GM18520 (cell line): ENCODE results near the gene IFITM5.

ENCODE experiments used
- ATAC-seq: cut with Tn5 transposase; IDR thresholded peaks from one replicate; pipeline ENCODE4 v1.9.1; 2021; ENCODE audit not compliant: unreplicated experiment

IFITM5 gene

DNA sequence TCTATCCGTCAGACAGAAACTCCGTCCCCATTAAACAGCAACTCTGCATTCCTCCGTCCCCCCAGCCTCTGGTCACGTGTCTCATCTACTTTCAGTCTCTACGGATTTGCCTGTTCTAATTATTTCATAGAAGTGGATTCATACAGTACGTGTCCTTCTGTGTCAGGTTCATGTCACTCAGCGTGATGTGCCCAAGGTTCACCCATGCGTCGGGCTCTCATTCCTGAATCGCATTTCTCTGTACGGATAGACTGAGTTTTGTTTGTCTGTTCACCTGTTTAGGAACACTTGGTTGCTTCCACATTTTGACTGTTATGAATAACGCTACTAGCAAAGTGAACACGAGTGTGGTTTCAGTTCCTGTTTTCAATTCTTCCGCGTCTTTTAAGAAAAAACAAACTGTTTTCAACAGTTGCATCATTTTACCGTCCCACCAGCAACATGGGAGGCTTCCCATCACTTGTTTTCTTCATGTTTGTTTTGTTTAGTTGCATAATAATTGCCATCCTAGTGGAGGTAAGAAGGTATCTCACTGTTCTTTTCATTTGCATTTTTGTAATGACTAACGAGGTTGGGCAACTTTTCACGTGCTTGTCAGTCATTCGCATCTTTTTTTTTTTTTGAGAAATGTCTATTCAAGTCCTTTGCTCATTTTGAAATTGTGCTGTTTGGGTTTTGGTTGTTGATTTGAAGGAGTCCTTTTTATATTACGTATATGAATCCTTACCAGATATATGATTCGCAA, 30.0 kb downstream of the IFITM5 start:
- ATAC-seq: peak; percentile 69

DNA sequence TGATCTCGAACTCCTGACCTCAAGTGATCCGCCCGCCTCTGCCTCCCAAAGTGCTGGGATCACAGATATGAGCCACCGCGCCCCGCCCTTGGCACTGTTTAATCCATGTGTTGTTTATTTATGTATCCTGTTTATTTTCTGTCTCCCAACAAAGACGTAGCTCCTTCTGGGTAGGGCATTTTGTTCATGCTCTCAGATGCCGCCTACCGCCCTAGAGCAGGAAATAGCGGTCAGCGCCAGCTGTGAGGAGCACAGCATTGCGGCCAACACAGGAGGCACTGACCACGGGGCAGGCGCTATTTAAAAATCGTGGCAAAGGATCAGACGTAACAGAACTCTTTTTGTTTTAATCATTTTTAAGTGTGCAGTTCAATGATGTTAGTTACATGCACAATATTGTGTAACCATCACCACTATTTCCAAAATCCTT, 30.6 kb downstream of the IFITM5 start:
- peak; percentile 26 for ATAC-seq

DNA sequence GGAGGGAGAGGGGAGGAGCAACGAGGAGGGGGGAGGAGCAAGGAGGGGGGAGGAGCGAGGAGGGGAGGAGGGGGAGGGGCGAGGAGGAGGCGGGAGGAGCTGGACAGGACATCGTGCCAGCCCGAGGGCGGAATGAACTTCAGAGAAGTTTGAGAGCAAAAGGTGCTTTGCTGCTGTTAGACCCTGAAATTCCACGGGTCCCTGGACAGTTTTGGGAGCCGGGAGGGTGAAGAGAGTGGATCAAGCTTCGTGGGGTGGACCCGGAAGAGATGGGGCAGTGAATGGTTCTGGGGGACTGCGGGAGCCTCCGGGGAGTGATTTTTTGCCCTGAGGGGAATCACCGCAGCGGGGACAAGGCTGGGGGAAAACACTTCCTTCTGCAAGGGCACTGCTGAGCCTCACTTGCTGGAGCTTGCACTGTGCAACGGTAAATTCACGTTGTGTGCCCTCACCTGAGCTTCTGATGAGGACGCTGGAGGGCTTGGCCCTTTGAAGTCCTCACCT, 31.8 kb downstream of the IFITM5 start:
- ATAC-seq: no peak

DNA sequence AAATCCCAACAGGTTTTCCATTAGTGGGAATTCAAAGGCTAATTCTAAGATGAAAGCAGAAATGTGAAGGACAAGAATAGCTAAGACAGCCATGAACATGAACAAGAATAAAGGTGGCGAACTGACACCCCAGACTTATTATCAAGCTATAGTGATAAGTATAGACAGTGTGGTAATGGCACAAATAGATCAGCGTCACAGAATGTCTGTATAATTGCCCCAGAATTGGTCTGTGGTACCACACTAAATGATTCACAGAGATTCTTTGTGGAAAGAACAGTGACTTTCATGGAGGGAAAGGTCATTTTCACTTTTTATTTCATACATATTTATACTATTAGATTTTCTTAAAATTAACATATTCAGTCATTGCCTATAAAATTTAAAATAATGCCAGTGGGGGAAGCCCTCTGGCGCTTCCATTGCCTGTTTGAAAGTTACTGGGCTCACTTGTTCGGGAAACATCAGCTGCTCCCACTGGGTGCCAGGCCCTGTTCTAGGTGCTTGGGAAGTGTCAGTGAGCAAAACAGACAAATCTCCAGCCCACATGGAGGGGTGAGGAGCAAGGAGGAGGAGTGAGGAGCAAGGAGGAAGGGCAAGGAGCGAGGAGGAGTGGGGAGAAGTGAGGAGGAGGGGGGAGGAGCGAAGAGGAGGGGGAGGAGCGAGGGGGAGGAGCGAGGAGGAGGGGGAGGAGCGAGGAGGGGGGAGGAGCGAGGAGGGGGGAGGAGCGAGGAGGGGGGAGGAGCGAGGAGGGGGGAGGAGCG, 32.5 kb downstream of the IFITM5 start:
- ATAC-seq: no peak

DNA sequence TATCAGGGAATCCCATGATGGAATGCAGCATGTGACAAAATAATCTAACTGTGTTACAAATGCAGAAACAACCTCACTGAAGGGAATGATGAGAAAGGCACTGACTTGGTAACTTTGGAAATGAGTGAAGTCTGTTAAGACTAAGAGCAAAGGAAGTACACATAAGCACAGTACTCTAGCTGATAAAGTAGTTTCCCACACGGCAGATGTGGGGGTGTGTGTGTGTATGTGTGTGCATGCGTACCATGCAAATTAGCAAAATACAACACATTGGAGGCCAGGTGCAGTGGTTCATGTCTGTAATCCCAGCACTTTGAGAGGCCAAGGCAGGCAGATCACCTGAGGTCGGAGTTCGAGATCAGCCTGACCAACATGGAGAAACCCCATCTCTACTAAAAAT, 37.7 kb downstream of the IFITM5 start:
- ATAC-seq: no peak

DNA sequence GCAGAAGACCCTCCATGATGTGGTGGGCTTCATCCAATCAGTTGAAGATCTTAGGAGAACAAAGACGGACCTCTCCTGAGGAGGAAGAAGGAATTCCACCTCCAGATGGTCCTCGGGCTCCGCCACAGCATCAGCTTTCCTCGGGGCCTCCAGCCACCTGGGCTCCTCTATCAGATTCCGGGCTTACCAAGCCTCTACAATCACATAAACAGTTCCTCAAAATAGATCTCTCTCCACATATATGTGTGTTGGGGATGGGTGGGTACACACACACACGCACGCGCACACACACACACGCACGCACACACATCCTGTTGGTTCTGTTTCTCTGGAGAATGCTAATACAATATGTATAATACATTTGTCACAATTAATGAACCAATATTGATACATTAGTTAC, 39.9 kb downstream of the IFITM5 start:
- no peak for ATAC-seq

DNA sequence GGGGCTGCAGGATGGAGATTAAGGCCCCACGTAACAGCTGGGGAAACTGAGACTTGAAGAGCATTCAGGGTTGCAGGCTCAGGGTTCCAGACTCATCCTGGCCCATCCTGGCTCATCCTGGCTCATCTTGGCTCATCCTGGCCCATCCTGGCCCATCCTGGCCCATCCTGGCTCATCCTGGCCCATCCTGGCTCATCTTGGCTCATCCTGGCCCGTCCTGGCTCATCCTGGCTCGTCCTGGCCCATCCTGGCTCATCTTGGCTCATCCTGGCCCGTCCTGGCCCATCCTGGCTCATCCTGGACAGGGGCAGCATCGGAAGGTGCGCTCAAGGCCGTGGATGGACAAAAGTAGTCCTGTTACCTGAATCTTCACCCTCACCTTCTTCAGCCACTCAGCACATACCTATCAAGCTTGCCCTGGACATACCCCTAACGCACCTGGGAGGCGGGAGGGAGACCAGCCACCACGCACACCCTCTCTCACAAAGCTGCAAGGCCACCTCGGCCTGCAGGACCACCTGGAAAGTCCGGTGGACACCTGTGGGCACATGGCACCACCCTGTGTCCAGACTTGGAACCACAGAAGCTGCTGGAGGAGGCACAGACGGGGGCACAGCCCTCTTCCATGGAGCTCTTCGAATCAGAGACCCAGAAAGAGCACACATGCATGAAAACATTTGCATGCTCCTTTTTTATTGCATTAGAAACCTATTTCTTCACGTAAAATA, 41.4 kb downstream of the IFITM5 start:
- ATAC-seq: no peak

DNA sequence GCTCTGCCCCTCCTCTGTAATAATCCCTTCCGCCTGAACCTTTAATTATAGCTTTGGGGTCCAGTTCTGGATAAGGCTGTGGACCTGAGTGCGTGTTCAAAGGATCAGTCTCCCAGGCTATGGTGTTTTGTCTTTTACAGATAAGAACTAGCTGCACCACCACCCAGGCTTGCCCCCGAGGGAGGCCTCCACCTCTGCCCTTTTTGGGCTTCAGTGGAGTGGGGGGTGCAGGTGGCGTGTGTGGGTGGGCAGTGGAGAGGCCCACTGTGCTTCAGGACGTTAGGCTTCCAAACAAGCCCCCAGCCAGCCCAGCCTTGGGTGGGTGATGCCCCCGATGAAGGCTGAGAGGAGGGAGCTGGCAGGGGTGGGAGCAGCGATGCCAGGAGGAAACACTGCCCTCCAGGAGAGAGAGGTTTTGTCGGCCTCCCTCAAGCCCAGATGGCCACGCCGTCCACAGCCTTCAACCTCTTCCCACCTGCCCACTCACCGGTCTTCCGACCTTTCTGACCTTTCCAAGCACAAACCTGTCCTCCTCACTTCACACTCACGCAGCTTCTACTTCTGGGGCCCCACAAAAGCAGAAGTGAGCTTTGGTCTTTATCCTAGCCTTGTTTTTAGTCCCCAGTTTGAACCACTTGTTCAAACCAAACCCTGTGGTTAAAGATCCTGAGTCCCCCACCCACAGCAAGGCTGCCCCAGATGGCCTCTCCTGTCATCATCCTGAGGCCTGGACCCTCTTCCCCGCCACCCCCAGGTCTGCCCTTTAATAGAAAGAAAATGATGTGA, 42.2 kb downstream of the IFITM5 start:
- no peak for ATAC-seq

DNA sequence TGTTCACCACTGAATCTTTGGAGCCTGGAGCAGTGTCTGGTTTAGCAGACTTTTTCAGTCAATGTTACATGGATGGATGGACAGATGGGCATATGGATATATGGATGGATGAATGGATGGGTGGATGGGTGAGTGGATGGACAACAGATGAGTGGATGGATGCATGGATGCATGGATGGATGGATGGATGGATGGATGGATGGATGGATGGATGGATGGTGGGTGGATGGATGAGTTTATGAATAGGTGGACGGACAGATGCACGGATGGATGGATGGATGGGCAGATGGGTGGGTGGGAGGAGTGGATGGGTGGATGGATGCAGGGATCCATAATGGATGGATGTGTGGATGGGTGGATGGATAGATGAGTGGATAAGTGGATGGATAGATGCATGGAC, 43.5 kb downstream of the IFITM5 start:
- no peak for ATAC-seq

DNA sequence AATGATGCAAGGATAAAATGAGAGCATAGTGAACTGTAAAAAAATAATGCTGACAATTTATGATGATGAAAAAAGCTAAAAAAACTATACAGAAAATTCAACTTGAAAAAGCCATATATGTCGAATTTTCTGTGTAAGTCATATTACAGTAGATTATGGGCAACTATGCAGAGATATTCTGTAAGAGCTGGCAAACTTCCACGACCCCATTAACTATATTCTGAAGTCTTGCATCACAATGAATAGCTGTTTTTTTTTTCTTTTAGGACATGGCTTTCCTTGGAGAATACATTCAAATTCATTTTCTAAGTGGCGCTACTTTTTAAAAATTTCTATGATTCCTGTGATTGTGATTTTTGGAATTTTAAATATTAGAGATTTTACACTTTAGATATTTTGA, 44.1 kb downstream of the IFITM5 start:
- ATAC-seq: no peak

DNA sequence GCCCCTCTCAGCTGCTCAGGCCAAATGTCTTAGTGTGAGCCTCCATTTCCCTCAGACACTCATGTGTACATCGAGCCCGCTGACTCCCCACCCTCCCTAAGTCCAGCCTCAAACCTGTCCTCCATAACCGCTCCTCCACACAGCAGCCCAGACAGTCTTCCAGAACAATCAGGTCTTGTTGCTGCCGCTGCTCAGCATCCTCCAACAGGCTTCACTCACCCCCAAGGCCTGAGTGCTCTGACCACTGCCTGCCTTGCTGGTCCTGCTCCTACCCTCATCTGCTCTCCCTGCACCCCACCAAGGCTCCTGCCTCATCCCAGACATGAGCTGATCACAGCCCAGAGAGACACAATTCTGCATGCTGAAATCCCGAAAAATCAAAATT, 45.4 kb downstream of the IFITM5 start:
- ATAC-seq: no peak

DNA sequence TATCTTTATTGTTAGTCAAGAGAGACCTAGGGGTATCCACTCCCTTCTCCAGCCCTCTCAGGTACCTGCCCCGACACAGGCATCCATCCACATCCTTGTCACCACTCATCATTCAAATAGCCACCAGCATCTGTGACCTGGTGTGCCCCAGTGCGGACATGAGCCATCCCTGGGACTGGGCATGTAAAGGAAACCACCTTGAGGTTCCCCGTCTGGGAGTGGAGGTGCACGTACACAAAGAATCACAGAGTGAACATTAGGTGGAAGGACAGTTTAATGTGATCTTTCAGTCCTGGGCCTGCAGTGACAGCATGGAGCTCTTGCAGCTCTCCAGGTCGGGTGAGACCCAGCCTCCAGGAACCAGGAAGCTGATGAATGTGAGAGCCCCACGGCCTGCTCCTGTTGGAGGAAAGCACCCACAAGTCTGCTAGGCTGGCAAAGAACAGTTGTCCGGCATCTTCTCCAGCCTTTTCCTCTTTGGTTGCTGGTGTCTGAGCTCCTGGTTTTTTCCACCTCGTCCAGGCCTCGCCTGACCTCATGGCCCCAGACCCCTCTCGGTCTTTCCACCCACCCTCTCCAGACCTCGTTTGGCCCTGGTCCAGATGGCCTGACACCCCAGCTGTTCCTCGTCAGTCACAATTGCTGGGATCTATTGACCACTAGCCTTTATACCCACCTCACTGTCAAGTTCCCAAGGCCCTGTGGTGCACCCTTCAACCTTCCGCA, 46.0 kb downstream of the IFITM5 start:
- no peak for ATAC-seq

DNA sequence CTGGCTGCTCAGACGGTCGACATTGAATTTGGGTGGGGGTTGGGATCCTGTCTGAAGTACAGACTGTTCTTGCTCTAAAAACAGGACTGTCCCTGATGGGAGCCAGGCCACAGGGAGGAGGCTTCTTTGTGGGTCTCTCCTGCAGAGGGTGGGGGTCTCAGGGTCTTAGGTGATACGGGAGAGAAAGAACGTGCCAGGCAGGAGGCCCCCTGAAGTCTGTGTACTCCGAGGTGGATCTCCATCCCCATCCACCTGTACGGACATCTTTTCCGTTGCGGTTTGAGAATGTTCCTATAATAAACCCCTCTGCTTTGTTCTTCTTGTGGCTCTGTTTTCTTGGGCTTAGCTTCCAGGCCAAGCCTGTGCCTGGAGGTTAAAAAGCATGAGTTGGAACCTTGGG, 46.7 kb downstream of the IFITM5 start:
- no peak for ATAC-seq

DNA sequence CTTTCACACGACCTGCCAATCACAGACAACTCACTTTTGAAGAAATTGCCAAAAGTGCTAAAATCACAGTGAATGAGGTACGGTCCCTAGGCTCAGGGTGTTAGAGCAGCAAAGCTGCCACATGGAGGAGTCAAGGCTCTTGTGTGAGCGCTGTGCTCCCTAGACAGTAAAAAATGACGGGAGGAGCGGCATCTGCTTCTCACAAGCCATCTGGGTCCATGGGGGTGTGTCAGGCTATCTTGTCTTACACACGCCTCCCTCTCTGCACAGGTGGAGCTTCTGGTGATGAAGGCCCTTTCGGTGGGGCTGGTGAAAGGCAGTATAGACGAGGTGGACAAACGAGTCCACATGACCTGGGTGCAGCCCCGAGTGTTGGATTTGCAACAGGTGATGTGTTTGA, 47.8 kb downstream of the IFITM5 start:
- no peak for ATAC-seq

DNA sequence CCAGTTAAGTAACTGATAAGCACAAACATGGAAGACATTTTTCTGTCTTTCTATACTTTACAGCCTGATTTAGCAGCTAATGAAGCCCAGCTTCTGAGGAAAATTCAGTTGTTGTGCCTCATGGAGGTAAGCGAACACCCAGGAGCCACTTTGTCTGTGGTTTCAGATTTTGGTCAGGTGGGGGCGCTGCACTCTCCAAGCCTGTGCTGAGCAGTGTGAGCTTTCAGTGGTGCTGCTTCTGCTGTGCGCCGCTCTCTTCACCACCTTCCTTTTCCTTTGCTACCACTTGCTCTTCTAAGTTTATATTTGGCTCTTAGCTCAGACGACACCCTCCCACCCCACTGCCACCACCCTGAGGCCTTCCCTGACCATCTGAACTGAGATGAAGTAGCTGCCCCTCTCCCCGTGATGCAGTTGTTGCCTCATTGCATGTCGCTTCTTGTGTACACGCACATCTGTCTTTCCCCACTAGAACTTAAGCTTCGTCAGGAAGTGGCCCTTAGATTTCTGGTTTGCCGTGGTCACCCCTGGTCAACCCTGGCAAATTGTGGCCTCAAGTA, 48.5 kb downstream of the IFITM5 start:
- no peak for ATAC-seq

DNA sequence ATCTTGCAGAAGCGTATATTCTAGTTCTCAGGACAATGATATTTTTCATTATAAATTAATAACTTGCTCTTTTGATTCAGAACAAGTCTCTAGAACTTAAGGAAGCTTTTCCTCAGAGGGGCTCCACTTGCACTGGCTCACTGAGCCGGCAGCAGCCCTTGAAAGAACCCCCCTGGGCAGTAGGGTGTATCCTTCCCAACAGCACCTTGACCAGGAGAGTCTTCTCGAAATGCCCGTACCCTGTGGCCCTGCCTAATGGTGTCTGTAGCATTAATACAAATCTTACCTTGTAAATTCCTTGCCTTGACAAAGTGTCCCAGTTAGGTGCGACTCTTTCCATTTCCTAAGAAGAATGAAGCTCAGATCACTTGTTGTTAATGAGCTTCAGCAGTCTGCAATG, 49.1 kb downstream of the IFITM5 start:
- ATAC-seq: no peak

DNA sequence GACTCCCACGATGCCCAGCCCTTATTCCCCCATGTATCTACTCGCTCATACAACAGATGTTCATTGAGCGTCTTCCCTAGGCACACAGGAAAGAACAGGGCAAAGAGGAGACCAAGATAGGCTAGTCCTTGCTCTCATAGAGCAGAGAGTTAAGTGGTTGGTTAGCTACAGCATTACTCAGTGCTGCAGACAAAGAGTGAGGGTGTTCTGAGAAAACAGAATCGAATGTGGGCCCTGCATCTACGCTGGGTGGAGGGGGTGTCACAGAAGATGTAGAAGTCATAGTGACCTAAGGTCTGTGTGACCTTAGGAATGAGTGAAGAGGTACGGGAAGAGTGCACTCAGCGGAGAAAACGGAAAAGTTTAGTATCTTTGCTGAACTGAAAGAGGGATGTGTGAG, 50.3 kb downstream of the IFITM5 start:
- ATAC-seq: no peak
